GM18519 (cell line): ENCODE results near the gene ABCF3.

ENCODE experiments used
- ATAC-seq: cut with Tn5 transposase; IDR thresholded peaks from one replicate; pipeline ENCODE4 v1.9.1; 2021; ENCODE audit warnings: mild to moderate bottlenecking, moderate library complexity; ENCODE audit not compliant: unreplicated experiment, low FRiP score

The ABCF3 gene

GRCh38 chr3:184165543-184165942 lies 20.5 kb upstream of the ABCF3 start:
- no peak for ATAC-seq

- ATAC-seq: no peak
Measured at GRCh38 chr3:184166671-184167070, 19.3 kb upstream of the ABCF3 start.

GRCh38 chr3:184167786-184168185 lies 18.2 kb upstream of the ABCF3 start:
- ATAC-seq: no peak

- ATAC-seq: no peak
Measured at GRCh38 chr3:184168363-184169120, 17.5 kb upstream of the ABCF3 start.

GRCh38 chr3:184169896-184170875 lies 15.8 kb upstream of the ABCF3 start:
- ATAC-seq: no peak

- no peak for ATAC-seq
Measured at GRCh38 chr3:184171562-184171961, 14.4 kb upstream of the ABCF3 start.

- no peak for ATAC-seq
Measured at GRCh38 chr3:184172681-184173373, 13.2 kb upstream of the ABCF3 start.

GRCh38 chr3:184173374-184173722 lies 12.7 kb upstream of the ABCF3 start:
- ATAC-seq: no peak

- ATAC-seq: no peak
Measured at GRCh38 chr3:184174284-184174645, 11.7 kb upstream of the ABCF3 start.

GRCh38 chr3:184174646-184175492 lies 11.1 kb upstream of the ABCF3 start, which contains the start of gene AP2M1:
TSS of gene AP2M1 (plus strand) at chr3:184174855. CDS start at chr3:184176994, 2,139 bp downstream.
- ATAC-seq: peak; percentile 85

GRCh38 chr3:184175506-184175905 lies 10.5 kb upstream of the ABCF3 start:
- ATAC-seq: no peak

- no peak for ATAC-seq
Measured at GRCh38 chr3:184175981-184176376, 10.0 kb upstream of the ABCF3 start.

- no peak for ATAC-seq
Measured at GRCh38 chr3:184176377-184177330, 9.3 kb upstream of the ABCF3 start.

GRCh38 chr3:184177331-184177731 lies 8.7 kb upstream of the ABCF3 start:
- ATAC-seq: no peak

GRCh38 chr3:184177767-184178306 lies 8.2 kb upstream of the ABCF3 start:
- ATAC-seq: no peak

GRCh38 chr3:184178521-184179138 lies 7.4 kb upstream of the ABCF3 start:
- no peak for ATAC-seq

- ATAC-seq: no peak
Measured at GRCh38 chr3:184180165-184180564, 5.8 kb upstream of the ABCF3 start.

- no peak for ATAC-seq
Measured at GRCh38 chr3:184181596-184181995, 4.4 kb upstream of the ABCF3 start.
